ENCODE data around the gene COL27A1. TPM values are rescaled to one million over a fixed set of nuclear protein-coding genes. Genes with fewer than 3 reads are reported as not detected.
A peak's percentile ranks its signal among the peaks of the same experiment; 100 is the strongest.

The COL27A1 gene
- total and polyA plus RNA-seq, 5 donors from 2014 or later, result 0.30 TPM; not detected in 4

GRCh38 chr9:114216081-114216480 lies 60.7 kb downstream of the COL27A1 start:
- no peaks in the 10 kb centered on the region for H3K4me1 Mint-ChIP-seq
- Histone ChIP-seq H3K36me3 (ENCODE audit: control insufficient read depth, insufficient read depth, low read length) (no peaks in the 10 kb centered on the region), H3K4me1 (ENCODE audit: control insufficient read depth, insufficient read depth, low read length, poor library complexity, severe bottlenecking) (no peaks in the 10 kb centered on the region), H3K27ac (ENCODE audit: insufficient read depth, low read length, poor library complexity, severe bottlenecking) (no peak overlapping the region), H3K4me3 (ENCODE audit: low read depth, low read length) (no peak overlapping the region), H3K9me3 (ENCODE audit: control insufficient read depth in 2 of 2, low read length in 2 of 2) (no peaks in the 10 kb centered on the region), H3K27me3 (ENCODE audit: control insufficient read depth, insufficient read depth, low read length) (no peaks in the 10 kb centered on the region)
- no peak overlapping the region for H3K4me3 Mint-ChIP-seq
- H3K9me3 Mint-ChIP-seq, result no peaks in the 10 kb centered on the region
- H3K27ac Mint-ChIP-seq, result no peak overlapping the region
- peaks cover 4% of the 10 kb centered on the region for H3K27me3 Mint-ChIP-seq
- DNase-seq (no peak), ATAC-seq (ENCODE audit: low read depth in 2 of 2) (no peak)
- H3K36me3 Mint-ChIP-seq, result no peaks in the 10 kb centered on the region

GRCh38 chr9:114216976-114217375 lies 61.6 kb downstream of the COL27A1 start:
- H3K9me3 ChIP-seq (ENCODE audit: control insufficient read depth in 2 of 2, low read length in 2 of 2), result no peaks in the 10 kb centered on the region
- H3K36me3 Mint-ChIP-seq, result no peaks in the 10 kb centered on the region
- H3K4me3 Mint-ChIP-seq, result no peak overlapping the region
- no peaks in the 10 kb centered on the region for H3K4me1 ChIP-seq (ENCODE audit: control insufficient read depth, insufficient read depth, low read length, poor library complexity, severe bottlenecking)
- H3K4me1 Mint-ChIP-seq, result no peaks in the 10 kb centered on the region
- H3K27ac Mint-ChIP-seq, result no peak overlapping the region
- no peaks in the 10 kb centered on the region for H3K27me3 ChIP-seq (ENCODE audit: control insufficient read depth, insufficient read depth, low read length)
- H3K36me3 ChIP-seq (ENCODE audit: control insufficient read depth, insufficient read depth, low read length), result no peaks in the 10 kb centered on the region
- no peak for DNase-seq
- ATAC-seq (ENCODE audit: low read depth in 2 of 2), result no peak
- no peak overlapping the region for H3K27ac ChIP-seq (ENCODE audit: insufficient read depth, low read length, poor library complexity, severe bottlenecking)
- H3K27me3 Mint-ChIP-seq, result peaks cover 4% of the 10 kb centered on the region
- no peak overlapping the region for H3K4me3 ChIP-seq (ENCODE audit: low read depth, low read length)
- H3K9me3 Mint-ChIP-seq, result no peaks in the 10 kb centered on the region

GRCh38 chr9:114218264-114219120 lies 63.2 kb downstream of the COL27A1 start:
- ATAC-seq (ENCODE audit: low read depth in 2 of 2), result no peak
- no peaks in the 10 kb centered on the region for H3K9me3 ChIP-seq (ENCODE audit: control insufficient read depth in 2 of 2, low read length in 2 of 2)
- H3K4me3 ChIP-seq (ENCODE audit: low read depth, low read length), result no peak overlapping the region
- Mint-ChIP-seq H3K27me3 (peaks cover 4% of the 10 kb centered on the region), H3K4me3 (peak overlapping the region in 1 of 4 donors; percentile 77), H3K9me3 (no peaks in the 10 kb centered on the region), H3K27ac (no peak overlapping the region), H3K4me1 (no peaks in the 10 kb centered on the region), H3K36me3 (no peaks in the 10 kb centered on the region)
- no peaks in the 10 kb centered on the region for H3K27me3 ChIP-seq (ENCODE audit: control insufficient read depth, insufficient read depth, low read length)
- no peak for DNase-seq
- no peaks in the 10 kb centered on the region for H3K4me1 ChIP-seq (ENCODE audit: control insufficient read depth, insufficient read depth, low read length, poor library complexity, severe bottlenecking)
- no peak overlapping the region for H3K27ac ChIP-seq (ENCODE audit: insufficient read depth, low read length, poor library complexity, severe bottlenecking)
- no peaks in the 10 kb centered on the region for H3K36me3 ChIP-seq (ENCODE audit: control insufficient read depth, insufficient read depth, low read length)

- Mint-ChIP-seq H3K27me3 (peaks cover 4% of the 10 kb centered on the region), H3K9me3 (no peaks in the 10 kb centered on the region), H3K4me1 (no peaks in the 10 kb centered on the region), H3K4me3 (no peak overlapping the region), H3K27ac (no peak overlapping the region), H3K36me3 (no peaks in the 10 kb centered on the region)
- no peaks in the 10 kb centered on the region for H3K4me1 ChIP-seq (ENCODE audit: control insufficient read depth, insufficient read depth, low read length, poor library complexity, severe bottlenecking)
- H3K27me3 ChIP-seq (ENCODE audit: control insufficient read depth, insufficient read depth, low read length), result no peaks in the 10 kb centered on the region
- DNase-seq (no peak), ATAC-seq (ENCODE audit: low read depth in 2 of 2) (no peak)
- no peak overlapping the region for H3K27ac ChIP-seq (ENCODE audit: insufficient read depth, low read length, poor library complexity, severe bottlenecking)
- H3K9me3 ChIP-seq (ENCODE audit: control insufficient read depth in 2 of 2, low read length in 2 of 2), result no peaks in the 10 kb centered on the region
- H3K4me3 ChIP-seq (ENCODE audit: low read depth, low read length), result no peak overlapping the region
- no peaks in the 10 kb centered on the region for H3K36me3 ChIP-seq (ENCODE audit: control insufficient read depth, insufficient read depth, low read length)
Measured at GRCh38 chr9:114220061-114220541, 64.8 kb downstream of the COL27A1 start.

- Mint-ChIP-seq H3K4me3 (no peak overlapping the region), H3K4me1 (no peaks in the 10 kb centered on the region), H3K36me3 (no peaks in the 10 kb centered on the region), H3K27me3 (peaks cover 4% of the 10 kb centered on the region), H3K27ac (no peak overlapping the region), H3K9me3 (no peaks in the 10 kb centered on the region)
- Histone ChIP-seq H3K4me1 (ENCODE audit: control insufficient read depth, insufficient read depth, low read length, poor library complexity, severe bottlenecking) (no peaks in the 10 kb centered on the region), H3K4me3 (ENCODE audit: low read depth, low read length) (no peak overlapping the region), H3K9me3 (ENCODE audit: control insufficient read depth in 2 of 2, low read length in 2 of 2) (no peaks in the 10 kb centered on the region), H3K27me3 (ENCODE audit: control insufficient read depth, insufficient read depth, low read length) (no peaks in the 10 kb centered on the region), H3K27ac (ENCODE audit: insufficient read depth, low read length, poor library complexity, severe bottlenecking) (no peak overlapping the region), H3K36me3 (ENCODE audit: control insufficient read depth, insufficient read depth, low read length) (no peaks in the 10 kb centered on the region)
- no peak for DNase-seq
- no peak for ATAC-seq (ENCODE audit: low read depth in 2 of 2)
Measured at GRCh38 chr9:114221706-114222465, 66.5 kb downstream of the COL27A1 start.

- Mint-ChIP-seq H3K27me3 (no peaks in the 10 kb centered on the region), H3K4me3 (no peak overlapping the region), H3K4me1 (no peaks in the 10 kb centered on the region), H3K27ac (no peak overlapping the region), H3K36me3 (no peaks in the 10 kb centered on the region), H3K9me3 (no peaks in the 10 kb centered on the region)
- no peak overlapping the region for H3K4me3 ChIP-seq (ENCODE audit: low read depth, low read length)
- no peaks in the 10 kb centered on the region for H3K36me3 ChIP-seq (ENCODE audit: control insufficient read depth, insufficient read depth, low read length)
- DNase-seq (no peak), ATAC-seq (ENCODE audit: low read depth in 2 of 2) (no peak)
- H3K27me3 ChIP-seq (ENCODE audit: control insufficient read depth, insufficient read depth, low read length), result no peaks in the 10 kb centered on the region
- no peaks in the 10 kb centered on the region for H3K4me1 ChIP-seq (ENCODE audit: control insufficient read depth, insufficient read depth, low read length, poor library complexity, severe bottlenecking)
- H3K27ac ChIP-seq (ENCODE audit: insufficient read depth, low read length, poor library complexity, severe bottlenecking), result no peak overlapping the region
- no peaks in the 10 kb centered on the region for H3K9me3 ChIP-seq (ENCODE audit: control insufficient read depth in 2 of 2, low read length in 2 of 2)
Measured at GRCh38 chr9:114223564-114224246, 68.4 kb downstream of the COL27A1 start.

- Histone ChIP-seq H3K4me3 (ENCODE audit: low read depth, low read length) (no peak overlapping the region), H3K27me3 (ENCODE audit: control insufficient read depth, insufficient read depth, low read length) (no peaks in the 10 kb centered on the region), H3K9me3 (ENCODE audit: control insufficient read depth in 2 of 2, low read length in 2 of 2) (no peaks in the 10 kb centered on the region), H3K36me3 (ENCODE audit: control insufficient read depth, insufficient read depth, low read length) (no peaks in the 10 kb centered on the region), H3K27ac (ENCODE audit: insufficient read depth, low read length, poor library complexity, severe bottlenecking) (no peak overlapping the region), H3K4me1 (ENCODE audit: control insufficient read depth, insufficient read depth, low read length, poor library complexity, severe bottlenecking) (no peaks in the 10 kb centered on the region)
- Mint-ChIP-seq H3K9me3 (no peaks in the 10 kb centered on the region), H3K27ac (no peak overlapping the region), H3K36me3 (no peaks in the 10 kb centered on the region), H3K4me1 (no peaks in the 10 kb centered on the region), H3K27me3 (no peaks in the 10 kb centered on the region), H3K4me3 (no peak overlapping the region)
- ATAC-seq (ENCODE audit: low read depth in 2 of 2), result no peak
- DNase-seq, result no peak
Measured at GRCh38 chr9:114224247-114224610, 68.9 kb downstream of the COL27A1 start.
